Endometrial microvascular endothelial cells (primary cell): ENCODE data around the gene SGMS1. TPM values are rescaled to one million over a fixed set of nuclear protein-coding genes. Genes with fewer than 3 reads are reported as not detected.

ENCODE experiments used
- in situ Hi-C: cut with HindIII; loops from 2 replicates; pipeline ENCODE4 v1.10.0; 2017; ENCODE audit warnings: low sequenced_read_pairs, low pct_unique_long_range_greater_than_20kb; ENCODE audit errors: inconsistent ontology term
- total RNA-seq: library from RNA; depleted of rRNA; stranded (reverse); fragments of >200 nt; gene quantifications from one replicate; pipeline ENCODE4 v1.2.3, GENCODE V29; 2015; ENCODE audit errors: inconsistent ontology term

SGMS1 gene
- total RNA-seq, 1 donor from 2014 or later = 52.3 TPM

DNA sequence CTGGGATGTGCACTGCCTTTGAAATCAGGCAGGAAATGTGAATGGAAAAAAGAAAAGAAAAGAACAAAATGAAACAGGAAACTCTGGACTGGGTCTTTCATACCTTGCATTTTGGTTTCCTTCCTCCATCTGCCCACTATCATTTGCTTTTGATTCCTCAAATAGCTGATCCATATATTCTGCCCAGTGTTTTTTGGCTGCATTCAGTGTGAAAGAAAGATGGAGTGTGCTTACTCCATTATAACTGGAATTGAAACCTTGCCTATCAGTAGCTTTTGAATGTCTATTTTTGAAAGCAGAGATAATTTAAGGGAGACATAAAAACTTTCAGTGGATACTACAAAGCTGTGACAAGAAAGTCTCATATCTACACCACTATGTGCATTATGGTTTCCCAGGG is 308.3 kb downstream of the SGMS1 start:
- in situ Hi-C loops = no loop called here

GRCh38 chr10:50314169-50315071 is 309.3 kb downstream of the SGMS1 start:
- in situ Hi-C loops = no loop called here

DNA sequence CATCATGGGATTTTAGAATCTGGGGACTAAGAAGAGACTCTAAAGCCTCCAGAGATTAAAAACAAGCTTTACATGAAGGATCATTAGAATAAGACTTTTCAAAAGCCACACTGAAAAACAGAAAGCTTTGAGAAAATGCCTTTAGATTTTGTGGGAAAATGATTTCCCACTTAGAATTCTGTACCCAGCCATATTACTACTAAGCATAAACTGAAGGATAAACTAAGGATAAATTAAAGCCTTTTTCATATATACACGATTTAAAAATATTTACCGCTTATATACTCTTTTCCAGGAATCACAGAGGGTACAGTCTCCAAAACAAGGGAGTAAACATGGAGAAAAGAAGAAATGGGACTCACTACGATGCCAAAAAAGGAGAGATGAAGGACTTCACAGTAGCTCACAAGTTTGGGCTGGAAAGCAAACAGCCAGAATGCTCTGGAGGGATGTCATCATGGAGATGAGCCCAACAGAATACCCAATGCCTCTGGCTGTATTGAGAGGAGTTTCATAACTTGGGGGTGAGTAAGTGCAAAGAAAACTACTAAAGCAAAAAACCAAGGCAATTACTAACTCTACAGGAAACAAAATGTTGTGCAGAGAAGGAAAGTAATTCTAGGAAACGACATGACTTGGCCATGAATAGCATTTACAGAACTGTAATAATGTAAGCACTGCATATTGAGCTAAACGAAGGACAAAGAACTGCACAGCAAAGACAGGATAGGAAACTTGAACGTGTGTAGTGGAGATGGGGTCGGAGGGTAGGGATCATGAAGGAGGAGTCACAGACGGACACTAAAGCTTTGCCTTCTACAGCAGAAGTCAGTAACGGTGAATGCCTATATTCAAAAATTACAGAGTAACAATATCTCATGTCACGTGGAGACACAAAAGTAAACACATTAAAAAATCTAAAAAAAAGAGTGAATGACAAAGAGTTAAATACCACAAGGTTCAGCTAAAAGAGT is 311.0 kb downstream of the SGMS1 start:
- in situ Hi-C loops = no loop called here

GRCh38 chr10:50310560-50311174 is 313.1 kb downstream of the SGMS1 start:
- in situ Hi-C loops = no loop called here

DNA sequence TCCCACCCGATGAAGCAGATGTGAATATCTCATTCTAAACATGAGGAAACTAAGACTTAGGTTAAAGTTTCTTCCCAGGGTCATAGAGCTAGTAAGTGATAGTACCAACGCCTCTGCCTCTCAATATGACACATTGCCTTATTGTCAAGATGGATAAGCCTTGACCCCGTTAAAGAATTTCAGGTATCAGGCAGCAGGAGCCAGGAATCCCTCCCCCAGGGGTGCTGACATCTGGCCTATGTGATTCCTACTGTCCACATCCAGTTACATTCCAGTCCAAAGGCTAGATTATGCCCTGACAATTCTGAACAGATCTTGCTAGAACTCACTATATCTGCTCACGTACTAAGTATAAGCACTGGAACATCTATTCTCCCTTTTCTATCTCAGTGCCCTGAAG is 314.4 kb downstream of the SGMS1 start:
- in situ Hi-C loops = no loop called here

DNA sequence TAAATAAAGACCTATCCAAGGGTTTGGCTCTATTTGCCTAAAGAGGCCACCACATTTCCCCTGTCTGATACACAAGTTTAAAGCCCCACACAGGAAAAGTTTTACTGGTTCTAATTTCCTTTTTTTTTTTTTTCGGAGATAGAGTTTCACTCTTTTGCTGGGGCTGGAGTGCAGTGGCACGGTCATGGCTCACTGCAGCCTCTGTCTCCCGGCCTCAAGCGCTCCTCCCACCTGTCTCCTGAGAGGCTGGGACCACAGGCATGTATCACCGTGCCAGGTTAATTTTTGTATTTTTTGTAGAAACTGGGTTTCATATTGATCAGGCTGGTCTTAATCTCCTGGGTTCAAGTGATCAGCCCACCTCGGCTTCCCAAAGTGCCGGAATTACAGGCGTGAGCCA is 319.1 kb downstream of the SGMS1 start:
- in situ Hi-C loops = no loop called here

DNA sequence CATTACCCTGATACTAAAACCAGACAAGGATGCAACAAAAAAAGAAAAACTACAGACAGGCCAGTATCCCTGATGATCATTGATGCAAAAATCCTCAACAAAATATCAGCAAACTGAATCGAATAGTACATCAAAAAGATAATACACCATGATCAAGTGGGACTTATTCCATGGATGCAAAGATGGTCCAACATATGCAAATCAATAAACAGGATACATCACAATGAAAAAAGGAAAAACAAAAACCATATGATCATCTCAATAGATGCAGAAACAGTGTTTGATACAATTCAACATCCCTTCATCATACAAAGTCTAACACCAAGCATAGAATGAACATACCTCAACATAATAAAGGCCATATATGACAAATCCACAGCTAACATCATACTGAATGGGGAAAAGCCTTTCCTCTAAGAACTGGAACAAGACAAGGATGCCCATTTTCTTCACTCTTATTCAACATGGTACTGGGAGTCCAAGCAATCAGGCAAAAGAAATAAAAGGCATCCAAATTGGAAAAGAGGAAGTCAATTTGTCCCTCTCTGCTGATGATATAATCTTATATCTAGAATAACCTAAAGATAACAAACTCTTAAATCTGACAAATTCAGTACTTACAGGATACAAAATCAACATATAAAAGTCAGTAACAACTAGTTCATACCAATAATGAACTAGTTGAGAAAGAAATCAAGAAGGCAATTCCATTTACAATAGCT is 323.6 kb downstream of the SGMS1 start:
- in situ Hi-C loops = no loop called here

DNA sequence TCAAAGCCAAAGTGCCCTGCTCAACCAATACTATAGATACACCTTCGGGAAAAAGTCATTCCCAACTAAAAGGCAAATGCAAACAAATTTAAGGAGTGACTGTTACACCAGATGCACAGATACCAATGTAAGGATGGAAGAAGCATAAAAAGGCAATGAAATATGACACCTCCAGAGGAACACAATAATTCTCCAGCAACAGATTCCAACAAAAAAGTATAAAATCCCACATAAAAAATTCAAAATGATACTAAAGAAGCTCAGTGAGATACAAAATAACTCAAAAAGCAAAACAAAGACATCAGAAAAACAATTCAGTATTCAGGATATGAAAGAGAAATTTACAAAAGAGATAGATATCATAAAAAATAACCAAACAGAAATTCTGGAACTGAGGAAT is 328.4 kb downstream of the SGMS1 start:
- in situ Hi-C loops = no loop called here

DNA sequence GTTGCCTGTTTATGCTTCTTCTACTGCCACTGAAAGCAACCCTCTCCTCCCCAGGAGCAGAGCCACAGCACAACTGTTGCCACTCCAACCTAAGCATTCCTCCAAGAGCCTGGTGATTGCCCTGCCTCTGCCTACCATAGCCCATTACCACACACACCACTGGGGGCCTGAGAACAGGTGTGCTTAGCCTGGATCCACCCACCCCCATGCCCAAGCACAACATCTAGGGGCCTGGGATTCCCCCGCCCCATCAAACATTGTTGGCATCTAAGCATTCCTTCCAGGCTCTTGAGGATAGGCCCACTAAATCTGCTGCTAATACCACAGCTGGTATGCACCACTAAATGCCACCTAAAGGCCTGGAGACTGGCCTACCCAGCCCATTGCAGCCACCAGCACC is 329.2 kb downstream of the SGMS1 start:
- in situ Hi-C loops = no loop called here

- in situ Hi-C loops = no loop called here
Measured at GRCh38 chr10:50293513-50294313, 330.0 kb downstream of the SGMS1 start.

DNA sequence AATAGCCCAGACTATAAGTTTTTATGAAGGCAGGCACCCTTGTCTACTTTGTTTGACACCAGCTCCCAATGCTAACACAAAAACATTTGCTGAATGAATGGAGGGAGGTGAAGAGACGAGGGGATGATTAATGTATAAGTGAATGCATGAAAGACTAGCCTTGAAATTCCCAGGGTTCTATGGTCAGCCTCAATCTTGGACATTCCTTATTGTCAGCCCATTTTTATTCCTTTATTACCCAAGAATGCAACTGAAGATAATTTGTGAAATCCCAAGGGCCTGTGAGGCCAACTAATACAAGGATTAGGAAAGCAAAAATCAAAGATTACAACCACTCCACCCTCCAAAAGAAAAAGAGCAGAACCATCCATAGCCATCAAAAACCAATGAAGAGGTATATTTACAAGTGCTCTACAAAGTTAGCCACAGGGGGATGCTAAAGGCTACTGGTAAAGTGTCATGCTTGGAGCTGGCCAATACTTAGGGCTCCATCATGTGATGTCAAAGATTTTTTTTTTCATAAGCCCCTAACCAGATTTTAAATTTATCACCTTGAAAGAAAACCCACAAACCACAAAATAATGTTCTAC is 332.4 kb downstream of the SGMS1 start:
- in situ Hi-C loops = no loop called here

- in situ Hi-C loops = no loop called here
Measured at GRCh38 chr10:50289196-50289595, 334.6 kb downstream of the SGMS1 start.

GRCh38 chr10:50286996-50287803 is 336.6 kb downstream of the SGMS1 start:
- in situ Hi-C loops = no loop called here

DNA sequence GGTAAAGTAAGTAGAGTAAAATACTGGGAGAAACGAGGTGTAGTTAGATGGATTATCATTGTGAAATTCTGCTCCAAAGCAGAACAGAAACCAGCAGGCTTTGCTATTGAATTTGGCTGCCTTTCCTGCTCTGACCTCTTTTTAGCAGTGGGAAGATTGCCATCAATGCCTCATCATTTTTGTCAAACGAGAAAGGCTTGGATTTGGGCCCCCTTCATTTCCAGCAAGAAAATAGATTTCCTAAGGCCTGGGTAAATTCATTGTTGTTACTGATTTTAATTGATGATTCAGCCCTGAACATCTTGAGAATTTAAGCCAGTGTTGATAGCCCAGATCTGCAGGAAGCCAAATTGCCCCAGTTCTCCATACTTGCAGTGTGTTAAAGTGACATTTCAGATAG is 337.2 kb downstream of the SGMS1 start:
- in situ Hi-C loops = no loop called here

- in situ Hi-C loops = no loop called here
Measured at GRCh38 chr10:50281967-50282522, 341.7 kb downstream of the SGMS1 start.

GRCh38 chr10:50281210-50281966 is 342.4 kb downstream of the SGMS1 start:
- in situ Hi-C loops = no loop called here
